Smooth muscle cell (in vitro differentiated cells): ENCODE data around the gene VEGFB. TPM values are rescaled to one million over a fixed set of nuclear protein-coding genes. Genes with fewer than 3 reads are reported as not detected.

Experiments used
- DNase-seq: peaks from one replicate; lab custom pipeline; 2025; ENCODE audit not compliant: unreplicated experiment; lab: John Stamatoyannopoulos, UW
- H2AFZ ChIP-seq: fragments of 200-600 bp; sonication (generic); 2 replicates; pipeline ENCODE4 v1.6.0; 2016; ENCODE audit warnings: antibody characterized with exemption, low read depth, mild to moderate bottlenecking
- H3F3A ChIP-seq: fragments of 200-600 bp; sonication (generic); 2 replicates; pipeline ENCODE4 v1.6.0; 2017; ENCODE audit warnings: antibody characterized with exemption, low read depth
- H3K27ac ChIP-seq: fragments of 200-600 bp; sonication (generic); 2 replicates; pipeline ENCODE4 v1.5.1; 2016; ENCODE audit warnings: low read depth, mild to moderate bottlenecking
- H3K27me3 ChIP-seq: fragments of 200-600 bp; sonication (generic); 2 replicates; pipeline ENCODE4 v1.6.1; 2016; ENCODE audit warnings: low read depth, mild to moderate bottlenecking
- H3K36me3 ChIP-seq: fragments of 200-600 bp; sonication (generic); 2 replicates; pipeline ENCODE4 v1.5.1; 2016; ENCODE audit warnings: low read depth
- H3K4me1 ChIP-seq: fragments of 200-600 bp; sonication (generic); 2 replicates; pipeline ENCODE4 v1.5.1; 2016; ENCODE audit warnings: low read depth
- H3K4me2 ChIP-seq: fragments of 200-600 bp; sonication (generic); 2 replicates; pipeline ENCODE4 v1.6.0; 2016; ENCODE audit warnings: mild to moderate bottlenecking
- H3K4me3 ChIP-seq: fragments of 200-600 bp; sonication (generic); 2 replicates; pipeline ENCODE4 v1.5.1; 2016; ENCODE audit warnings: mild to moderate bottlenecking
- H3K79me2 ChIP-seq: fragments of 200-600 bp; sonication (generic); 2 replicates; pipeline ENCODE4 v1.6.0; 2016; ENCODE audit warnings: low read depth, mild to moderate bottlenecking
- H3K9ac ChIP-seq: fragments of 200-600 bp; sonication (generic); 2 replicates; pipeline ENCODE4 v1.6.0; 2016; ENCODE audit warnings: low read depth
- H3K9me3 ChIP-seq: fragments of 200-600 bp; sonication (generic); replicated peaks from 2 replicates; pipeline ENCODE4 v1.5.1; 2016; ENCODE audit warnings: low read depth
- H4K20me1 ChIP-seq: fragments of 200-600 bp; sonication (generic); 2 replicates; pipeline ENCODE4 v1.6.0; 2016; ENCODE audit warnings: low read depth
- CTCF ChIP-seq: fragments of 200-600 bp; sonication (generic); IDR thresholded peaks from 2 replicates; pipeline ENCODE4 v1.5.1; 2017; ENCODE audit warnings: borderline replicate concordance, mild to moderate bottlenecking, antibody characterized with exemption; ENCODE audit not compliant: insufficient read depth, poor library complexity, severe bottlenecking
- WGBS: methylation state at CpG from one replicate; pipeline ENCODE4 v1.1.7; 2016; ENCODE audit warnings: low lambda C conversion rate; 5-methylcytosine and 5-hydroxymethylcytosine counted together
- polyA plus RNA-seq: library from polyadenylated mRNA; unstranded; fragments of >200 nt; fragmentation: Nextera tagmentation; extraction: Ambion mirVana; gene quantifications from 2 replicates; pipeline ENCODE4 v1.2.1, GENCODE V29; 2016
- total RNA-seq: library from RNA; depleted of rRNA; stranded (reverse); fragments of >200 nt; gene quantifications from 2 replicates; pipeline ENCODE4 v1.2.3, GENCODE V29; 2014

The VEGFB gene
- total and polyA plus RNA-seq, 2 experiments from 2014 or later: 27.9 to 96.5 TPM

- Histone ChIP-seq H3K4me1 (peaks cover 19% of the 10 kb centered on the region), H3K4me3 (peak overlapping the region; percentile 79), H3K79me2 (peaks cover 22% of the 10 kb centered on the region), H3K27ac (peak overlapping the region; percentile 44), H3K27me3 (no peaks in the 10 kb centered on the region), H3F3A (no peaks in the 10 kb centered on the region), H4K20me1 (no peaks in the 10 kb centered on the region), H3K9me3 (no peaks in the 10 kb centered on the region), H3K4me2 (peak overlapping the region; percentile 97), H3K9ac (no peak overlapping the region), H2AFZ (no peak overlapping the region), H3K36me3 (no peaks in the 10 kb centered on the region)
- no peak for DNase-seq
- no peak for TF ChIP-seq CTCF
- 68% methylated on average over 13 of the region's 13 CpGs for WGBS
Measured at GRCh38 chr11:64229744-64230170, 4.6 kb upstream of the VEGFB start.

- Histone ChIP-seq H3K4me3 (peak within 1 kb of the TSS; percentile 79), H4K20me1 (no peaks in the 10 kb centered on the region), H3K27ac (peak within 1 kb of the TSS; percentile 44), H3K4me2 (peak within 1 kb of the TSS; percentile 97), H3K27me3 (no peaks in the 10 kb centered on the region), H3K4me1 (peaks cover 19% of the 10 kb centered on the region), H3K79me2 (peaks cover 22% of the 10 kb centered on the region), H3K36me3 (no peaks in the 10 kb centered on the region), H2AFZ (peak within 1 kb of the TSS; percentile 84), H3K9ac (peak within 1 kb of the TSS; percentile 61), H3K9me3 (no peaks in the 10 kb centered on the region), H3F3A (no peaks in the 10 kb centered on the region)
- no peak for TF ChIP-seq CTCF
- peak; percentile 75 for DNase-seq
- under 1% methylated on average over 58 of the region's 62 CpGs for WGBS
Measured at GRCh38 chr11:64230171-64230984, 4.0 kb upstream of the VEGFB start, which contains the start of gene DNAJC4. TSS of gene DNAJC4 (plus strand) at chr11:64230548. CDS start at chr11:64230855, 307 bp downstream.

GRCh38 chr11:64230985-64231365 lies 3.4 kb upstream of the VEGFB start:
- Histone ChIP-seq H3K36me3 (no peaks in the 10 kb centered on the region), H3K27me3 (no peaks in the 10 kb centered on the region), H3K4me2 (peak overlapping the region; percentile 97), H3K9ac (peak overlapping the region; percentile 61), H3F3A (no peaks in the 10 kb centered on the region), H3K9me3 (no peaks in the 10 kb centered on the region), H3K79me2 (peaks cover 22% of the 10 kb centered on the region), H3K4me3 (peak overlapping the region; percentile 79), H2AFZ (peak overlapping the region; percentile 84), H4K20me1 (peaks cover 4% of the 10 kb centered on the region), H3K4me1 (peaks cover 19% of the 10 kb centered on the region), H3K27ac (peak overlapping the region; percentile 3)
- TF ChIP-seq CTCF: no peak
- WGBS: 12% methylated on average over 8 of the region's 8 CpGs
- no peak for DNase-seq
